Skin of body (tissue), 2 donors: ENCODE data around the gene AP1M2. TPM values are rescaled to one million over a fixed set of nuclear protein-coding genes. Genes with fewer than 3 reads are reported as not detected.

Source experiments
- DNase-seq: peaks from one replicate; lab custom pipeline; 2025; lab: John Stamatoyannopoulos, UW
- total RNA-seq: library from RNA; depleted of rRNA; stranded (reverse); fragments of >200 nt; gene quantifications from one replicate; pipeline ENCODE4 v1.2.3, GENCODE V29; 2014

AP1M2 gene
- 18.0 TPM for total RNA-seq

DNA sequence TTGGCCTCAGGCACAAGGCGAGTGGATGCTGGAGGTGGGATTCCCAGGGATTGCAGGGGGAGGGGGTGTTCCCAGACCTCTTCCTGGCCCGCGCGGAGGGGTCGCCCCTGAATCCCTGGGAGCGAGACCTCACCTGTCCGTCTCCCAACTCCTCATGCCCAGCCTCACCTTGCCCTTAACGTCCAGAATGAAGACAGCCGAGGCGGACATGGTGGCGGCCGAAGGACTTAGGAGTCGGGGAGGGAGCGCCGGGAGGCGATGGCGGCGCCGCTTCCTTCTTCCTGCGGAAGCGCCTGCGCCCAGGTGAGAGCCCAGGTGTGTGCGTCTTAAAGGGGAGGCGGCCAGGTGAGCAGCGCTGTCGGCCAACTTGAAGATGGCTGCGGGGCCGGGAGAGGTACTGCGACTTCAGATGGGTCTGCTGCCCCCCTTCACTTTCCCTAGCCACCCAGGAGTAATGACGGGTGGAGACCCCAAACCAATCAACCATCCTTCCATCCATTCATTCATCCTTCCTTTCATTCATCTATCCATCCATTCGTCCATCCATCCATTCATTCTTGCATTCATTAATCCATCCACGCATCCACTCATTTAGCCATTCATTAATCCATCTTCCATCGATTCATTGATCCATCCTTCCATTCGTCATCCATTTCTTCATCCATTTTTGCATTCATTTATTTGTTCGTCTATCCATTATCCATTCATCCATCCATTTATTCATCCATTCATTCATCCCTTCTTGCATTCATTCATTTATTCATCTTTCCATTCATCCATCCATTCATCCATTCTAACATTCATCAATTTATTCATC lies at the start of gene AP1M2:
TSS of gene AP1M2 (minus strand) at position 291 of the 817 bp plus-strand sequence. CDS start at position 210, 81 bp downstream.
- DNase-seq, result no peak

GRCh38 chr19:10636304-10636972 lies 49.3 kb upstream of the AP1M2 start:
- no peak for DNase-seq

DNA sequence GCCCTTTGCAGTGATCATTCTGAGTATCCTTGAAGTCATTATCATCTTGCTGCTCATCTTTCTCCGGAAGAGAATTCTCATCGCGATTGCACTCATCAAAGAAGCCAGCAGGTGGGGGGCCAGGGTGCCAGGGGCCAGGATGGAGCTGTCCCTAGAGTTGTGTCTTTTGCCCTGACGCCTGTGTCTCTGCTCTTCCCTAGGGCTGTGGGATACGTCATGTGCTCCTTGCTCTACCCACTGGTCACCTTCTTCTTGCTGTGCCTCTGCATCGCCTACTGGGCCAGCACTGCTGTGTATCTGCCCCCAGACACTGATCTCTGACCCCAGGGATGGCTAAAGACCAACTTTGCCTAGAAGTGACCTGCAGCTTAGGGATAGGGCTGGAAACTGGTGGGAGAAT lies 47.9 kb upstream of the AP1M2 start:
- DNase-seq, result no peak

DNA sequence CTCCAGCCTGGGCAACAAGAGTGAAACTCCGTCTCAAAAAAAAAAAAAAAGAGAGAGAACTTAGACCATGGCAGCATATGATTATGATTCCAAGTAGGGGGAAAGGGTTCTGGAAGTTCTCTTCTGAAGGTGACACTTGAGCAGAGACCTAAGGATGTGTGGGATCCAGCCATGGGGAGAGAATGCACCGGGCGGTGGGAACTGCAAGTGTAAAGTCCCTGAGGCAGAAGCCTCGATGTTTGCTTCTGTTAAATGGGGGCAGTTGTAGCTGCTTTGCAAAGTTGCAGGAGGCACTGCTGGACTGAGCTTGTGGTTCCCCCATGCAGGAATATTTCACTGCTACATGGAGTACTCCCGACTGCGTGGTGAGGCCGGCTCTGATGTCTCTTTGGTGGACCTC lies 47.3 kb upstream of the AP1M2 start:
- DNase-seq, result no peak

DNA sequence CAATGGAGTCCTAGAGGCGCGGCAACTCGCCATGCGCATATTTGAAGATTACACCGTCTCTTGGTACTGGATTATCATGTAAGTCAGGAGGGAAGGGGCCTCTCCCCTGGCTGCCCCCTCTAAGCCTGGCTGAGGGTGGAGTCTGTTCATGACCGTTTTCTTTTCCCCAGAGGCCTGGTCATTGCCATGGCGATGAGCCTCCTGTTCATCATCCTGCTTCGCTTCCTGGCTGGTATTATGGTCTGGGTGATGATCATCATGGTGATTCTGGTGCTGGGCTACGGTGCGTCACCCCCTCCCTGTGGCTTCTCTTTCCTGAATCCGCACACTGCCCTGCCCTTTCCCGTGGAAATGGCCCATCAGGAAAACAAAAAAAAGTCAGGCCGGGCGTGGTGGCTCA lies 44.8 kb upstream of the AP1M2 start:
- DNase-seq, result no peak

DNA sequence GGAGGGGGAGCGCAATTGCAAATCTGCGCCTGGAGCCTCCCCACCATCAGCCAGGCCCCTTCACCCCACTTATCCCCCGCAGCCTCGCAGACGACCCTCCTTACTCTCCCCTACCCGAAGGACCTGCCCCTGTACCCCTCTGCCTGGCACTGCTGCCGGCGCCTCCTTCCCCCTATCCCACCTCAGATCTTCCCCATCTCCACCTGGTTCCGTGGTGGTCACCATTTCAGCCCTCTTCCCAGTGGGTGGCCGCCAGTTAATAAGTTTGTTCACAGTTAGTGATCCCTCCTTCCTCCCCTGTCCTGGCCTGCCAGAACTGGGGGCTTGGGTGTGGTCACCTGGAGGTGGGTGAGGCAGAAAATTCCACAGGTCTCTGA lies 38.6 kb upstream of the AP1M2 start:
- no peak for DNase-seq

- DNase-seq, result no peak
These were observed 38.1 kb upstream of the AP1M2 start, which contains the start of gene SLC44A2 for GRCh38 chr19:10625003-10625761. Gene SLC44A2, plus strand, starts transcription at chr19:10625553. Its CDS starts 81 bp downstream, at chr19:10625634.

- no peak for DNase-seq
These were observed 37.5 kb upstream of the AP1M2 start for GRCh38 chr19:10624585-10624984.

DNA sequence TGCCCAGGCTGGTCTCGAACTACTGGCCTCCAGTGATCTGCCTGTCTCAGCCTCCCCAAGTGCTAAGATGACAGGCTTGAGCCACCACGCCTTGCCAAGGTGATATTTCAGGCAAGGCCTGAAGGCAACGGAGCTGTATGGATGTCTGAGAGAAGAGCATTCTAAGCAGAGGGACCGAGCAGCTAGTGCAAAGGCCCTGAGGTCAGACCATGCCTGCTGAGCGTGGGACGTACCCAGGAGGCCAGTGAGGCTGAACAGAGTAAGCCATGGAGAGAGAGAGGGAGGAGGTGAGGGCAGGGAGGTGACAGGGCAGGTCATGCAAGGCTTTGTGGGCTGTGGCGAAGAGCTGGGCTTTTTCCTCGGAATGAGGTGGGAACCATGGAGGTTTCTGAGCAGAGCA lies 34.9 kb upstream of the AP1M2 start:
- no peak for DNase-seq

DNA sequence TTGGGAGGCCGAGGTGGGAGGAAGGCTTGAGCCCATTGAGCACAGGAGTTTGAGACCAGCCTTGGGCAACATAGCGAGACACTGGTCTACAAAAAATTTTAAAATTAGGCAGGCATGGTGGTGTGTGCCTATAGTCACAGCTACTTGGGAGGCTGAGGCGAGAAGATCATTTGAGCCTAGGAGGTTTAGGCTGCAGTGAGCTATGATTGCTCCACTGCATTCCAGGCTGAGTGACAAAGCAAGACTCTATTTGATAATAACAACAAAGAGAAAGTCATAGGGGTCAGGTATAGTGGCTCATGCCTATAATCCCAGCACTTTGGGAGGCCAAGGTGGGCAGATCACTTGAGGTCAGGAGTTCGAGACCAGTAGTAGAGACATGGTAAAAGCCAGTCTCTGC lies 33.7 kb upstream of the AP1M2 start:
- no peak for DNase-seq

- DNase-seq, result no peak
These were observed 31.7 kb upstream of the AP1M2 start for GRCh38 chr19:10618846-10619245.

DNA sequence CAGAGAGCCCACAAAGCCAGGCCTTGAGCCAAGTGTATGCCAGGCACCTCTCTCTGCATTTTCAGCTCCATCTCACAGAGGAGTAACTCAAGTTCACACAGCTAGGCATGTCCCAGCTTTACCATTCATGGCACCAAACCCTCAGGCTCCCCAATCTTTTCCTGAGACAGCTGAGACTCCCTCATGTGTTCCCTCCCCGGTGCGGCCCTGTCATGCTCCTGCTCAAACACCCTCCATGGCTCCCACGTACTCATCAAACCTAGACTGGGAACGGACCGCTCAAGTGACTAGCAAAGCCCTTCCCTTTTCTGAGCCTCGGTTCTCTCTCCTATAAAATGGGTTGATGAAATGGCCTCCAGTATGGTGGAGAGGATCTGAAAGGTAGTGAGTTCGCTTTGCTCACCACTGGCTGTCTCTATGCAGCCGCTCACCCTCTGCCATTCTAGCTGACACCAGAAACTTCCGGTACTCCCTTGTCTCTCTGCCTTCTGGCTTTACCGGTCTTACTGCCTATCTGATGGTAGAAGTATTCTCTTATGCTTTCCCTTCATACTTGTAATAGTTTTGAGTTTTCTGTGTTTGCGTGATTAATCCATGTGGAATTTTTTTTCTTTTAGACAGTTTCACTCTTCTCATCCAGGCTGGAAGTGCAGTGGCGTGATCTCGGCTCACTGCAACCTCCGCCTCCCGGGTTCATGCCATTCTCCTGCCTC lies 30.5 kb upstream of the AP1M2 start:
- no peak for DNase-seq

DNA sequence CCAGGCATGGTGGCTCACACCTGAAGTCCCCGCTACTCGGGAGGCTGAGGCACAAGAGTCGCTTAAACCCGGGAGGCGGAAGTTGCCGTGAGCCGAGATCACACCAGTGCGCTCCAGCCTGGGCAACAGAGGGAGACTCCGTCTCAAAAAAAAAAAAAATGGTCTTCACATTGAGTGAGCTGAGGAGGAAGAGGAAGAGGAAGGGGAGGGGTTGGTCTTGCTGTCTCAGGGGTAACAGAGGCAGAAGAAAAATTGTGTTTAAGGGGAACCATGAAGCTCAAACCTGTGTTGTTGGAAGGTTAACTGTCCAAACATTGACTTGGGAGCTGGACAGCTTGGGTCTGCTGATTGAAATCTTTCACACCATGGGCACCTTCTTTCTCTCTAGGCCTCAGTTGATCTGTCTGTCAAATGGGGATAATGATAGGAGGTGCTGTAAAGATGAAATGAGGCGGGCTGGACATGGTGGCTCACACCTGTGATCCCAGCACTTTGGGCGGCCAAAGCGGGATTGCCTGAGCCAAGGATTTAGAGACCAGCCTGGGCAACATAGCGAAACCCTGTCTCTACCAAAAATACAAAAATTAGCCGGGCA lies 28.4 kb upstream of the AP1M2 start:
- no peak for DNase-seq

DNA sequence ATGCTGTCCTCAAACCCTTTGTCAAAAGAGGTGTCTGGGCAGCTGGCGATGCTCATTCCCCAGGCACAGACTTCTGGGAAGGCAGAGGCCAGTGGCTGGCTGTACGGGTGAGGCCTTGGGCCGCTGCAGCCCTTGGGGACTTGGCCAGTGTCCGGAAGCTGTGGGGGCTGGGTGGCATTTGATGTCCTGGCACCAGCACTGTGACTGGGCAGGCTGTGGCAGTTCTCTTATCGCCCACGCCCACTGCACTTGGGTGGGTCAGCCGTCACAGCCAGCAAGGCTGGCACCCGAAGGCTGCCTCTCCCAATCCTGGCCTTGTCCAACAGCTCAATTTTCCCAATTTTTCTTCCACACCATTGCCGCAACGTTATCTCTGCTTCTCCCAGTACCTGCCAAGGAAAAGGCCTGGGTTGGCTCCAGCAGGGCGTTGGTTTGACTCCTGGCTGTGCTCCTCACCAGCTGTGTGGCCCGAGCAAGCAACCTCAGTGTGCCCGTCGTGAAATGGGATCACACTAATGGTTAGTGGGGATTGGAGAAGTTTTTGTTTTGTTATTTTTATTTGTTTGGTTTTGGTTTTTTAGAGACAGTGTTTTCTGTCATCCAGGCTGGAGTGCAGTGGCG lies 25.5 kb upstream of the AP1M2 start:
- DNase-seq, result no peak

DNA sequence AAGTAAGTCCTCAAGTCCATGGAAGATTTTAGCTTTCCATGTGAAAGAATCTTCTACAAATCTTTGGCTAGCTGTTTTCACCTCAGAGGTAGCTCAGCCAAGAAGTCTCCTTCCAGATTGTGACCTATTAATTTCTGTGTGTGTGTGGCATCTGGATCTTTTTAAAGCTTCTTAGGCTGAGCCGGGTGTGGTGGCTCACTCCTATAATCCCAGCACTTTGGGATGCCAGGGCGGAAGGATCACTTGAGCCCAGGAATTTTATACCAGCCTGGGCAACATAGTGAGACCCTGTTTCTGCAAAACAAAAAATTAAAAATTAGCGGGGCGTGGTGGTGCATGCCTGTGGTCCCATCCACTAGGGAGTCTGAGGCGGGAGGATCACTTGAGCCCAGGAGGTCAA lies 24.8 kb upstream of the AP1M2 start:
- DNase-seq, result no peak

GRCh38 chr19:10604460-10604980 lies 17.4 kb upstream of the AP1M2 start:
- no peak for DNase-seq

GRCh38 chr19:10603873-10604459 lies 16.9 kb upstream of the AP1M2 start:
- no peak for DNase-seq

DNA sequence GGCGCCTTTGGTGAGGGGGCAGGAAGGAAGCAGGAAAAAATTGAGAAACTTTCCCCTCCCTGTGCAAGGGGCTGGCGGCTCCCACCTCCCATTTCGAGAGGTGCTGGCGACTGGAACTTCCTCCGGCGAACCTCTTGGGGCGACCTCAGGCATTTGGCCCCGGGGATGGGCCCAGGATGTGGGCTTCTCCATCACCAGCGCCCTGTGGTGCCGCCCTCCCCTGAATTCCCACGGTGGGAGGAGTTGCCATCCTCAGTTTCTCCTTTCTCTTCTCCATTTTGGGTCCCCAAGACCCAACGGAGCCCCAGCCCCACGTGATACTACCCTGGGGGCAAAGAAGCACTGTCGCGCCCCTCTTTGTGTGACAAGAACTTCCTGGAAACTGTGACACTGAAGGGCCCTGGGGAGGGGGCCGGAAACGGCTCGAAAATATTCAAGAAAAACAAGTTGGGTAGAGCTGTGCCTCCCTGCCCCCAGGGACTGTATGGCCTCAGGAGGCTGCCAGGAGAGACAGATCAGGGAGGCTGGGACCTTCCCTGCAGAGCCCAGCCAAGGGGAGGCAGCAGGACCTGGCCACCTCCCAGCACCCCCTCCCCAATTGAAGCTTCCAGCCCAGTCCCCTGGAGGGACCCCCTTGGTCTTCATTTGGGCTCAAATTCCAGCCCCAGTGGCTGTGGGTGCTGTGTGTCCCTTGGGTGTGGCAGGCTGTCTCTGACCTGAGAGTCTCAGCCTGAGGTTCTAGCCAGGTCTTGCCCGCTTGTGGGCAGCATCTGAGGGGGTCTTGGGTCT lies 16.2 kb upstream of the AP1M2 start:
- peak; percentile 30 for DNase-seq
